ENCODE measurements around the gene MARK2.

Gene MARK2

DNA sequence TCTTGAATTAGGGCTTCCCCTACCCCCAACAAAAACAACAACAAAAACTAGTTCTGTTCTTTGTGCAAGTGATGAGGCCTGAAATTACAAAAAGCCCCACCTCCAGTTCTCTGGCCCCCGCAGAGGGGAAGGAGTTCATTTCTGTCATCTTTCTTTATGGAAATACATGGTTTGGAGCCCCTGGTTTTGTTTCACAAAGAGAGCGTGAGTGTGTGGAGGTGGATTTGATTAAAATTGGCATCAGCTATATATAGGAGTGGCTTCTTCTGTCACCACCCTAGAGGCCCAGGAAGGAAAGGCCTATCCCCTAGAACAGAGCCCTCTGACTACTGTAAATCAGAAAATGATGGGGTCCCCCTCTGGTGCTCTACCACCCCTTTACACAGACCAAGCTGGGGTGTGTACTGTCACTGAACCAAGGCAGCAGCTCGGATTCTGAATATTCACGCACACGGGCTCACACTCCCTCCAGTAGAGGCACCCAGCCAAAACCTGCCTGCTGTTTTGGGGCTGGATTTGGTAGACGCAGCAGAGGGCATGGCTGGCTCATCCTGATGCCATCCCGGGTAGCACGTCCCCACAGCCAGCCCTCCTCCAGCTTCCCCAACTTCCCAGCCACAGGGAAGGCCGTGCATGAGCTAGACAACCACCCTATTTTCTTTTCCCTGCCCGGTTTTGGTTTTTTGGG is 58.7 kb downstream of the MARK2 start:
- TF ChIP-seq, protein P1, sequence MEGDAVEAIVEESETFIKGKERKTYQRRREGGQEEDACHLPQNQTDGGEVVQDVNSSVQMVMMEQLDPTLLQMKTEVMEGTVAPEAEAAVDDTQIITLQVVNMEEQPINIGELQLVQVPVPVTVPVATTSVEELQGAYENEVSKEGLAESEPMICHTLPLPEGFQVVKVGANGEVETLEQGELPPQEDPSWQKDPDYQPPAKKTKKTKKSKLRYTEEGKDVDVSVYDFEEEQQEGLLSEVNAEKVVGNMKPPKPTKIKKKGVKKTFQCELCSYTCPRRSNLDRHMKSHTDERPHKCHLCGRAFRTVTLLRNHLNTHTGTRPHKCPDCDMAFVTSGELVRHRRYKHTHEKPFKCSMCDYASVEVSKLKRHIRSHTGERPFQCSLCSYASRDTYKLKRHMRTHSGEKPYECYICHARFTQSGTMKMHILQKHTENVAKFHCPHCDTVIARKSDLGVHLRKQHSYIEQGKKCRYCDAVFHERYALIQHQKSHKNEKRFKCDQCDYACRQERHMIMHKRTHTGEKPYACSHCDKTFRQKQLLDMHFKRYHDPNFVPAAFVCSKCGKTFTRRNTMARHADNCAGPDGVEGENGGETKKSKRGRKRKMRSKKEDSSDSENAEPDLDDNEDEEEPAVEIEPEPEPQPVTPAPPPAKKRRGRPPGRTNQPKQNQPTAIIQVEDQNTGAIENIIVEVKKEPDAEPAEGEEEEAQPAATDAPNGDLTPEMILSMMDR (conservative IDR thresholded peaks at IDR 0.05; ENCODE audit: low read depth, low read length), result no peak
- no peak for DNase-seq (ENCODE audit: low read depth)
- H3K4me3 ChIP-seq (ENCODE audit: low read length), result no peak overlapping the region

DNA sequence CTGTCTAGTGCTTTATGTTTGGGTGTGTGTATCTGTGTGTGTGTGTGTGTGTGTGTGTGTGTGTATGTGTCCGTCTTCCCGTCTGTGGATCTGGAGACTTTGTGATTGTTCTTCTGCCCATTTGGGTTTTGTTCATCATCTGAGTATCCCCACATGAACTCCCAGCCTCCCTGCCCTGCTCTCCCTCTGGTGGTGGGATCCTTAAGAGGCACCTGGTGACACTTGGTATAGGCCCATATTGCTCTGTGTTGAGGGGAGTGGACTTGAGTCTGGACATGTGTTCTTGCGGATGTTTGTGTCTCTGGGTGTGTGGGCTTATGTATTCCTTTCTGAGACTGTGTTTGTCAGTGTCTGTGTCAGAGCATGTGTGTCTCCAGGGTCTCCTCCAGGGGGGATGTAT is 62.8 kb downstream of the MARK2 start:
- H3K4me3 ChIP-seq (ENCODE audit: low read length), result no peak overlapping the region
- TF ChIP-seq, protein P1 (conservative IDR thresholded peaks at IDR 0.05; ENCODE audit: low read depth, low read length), result peak; percentile 66
- no peak for DNase-seq (ENCODE audit: low read depth)

DNA sequence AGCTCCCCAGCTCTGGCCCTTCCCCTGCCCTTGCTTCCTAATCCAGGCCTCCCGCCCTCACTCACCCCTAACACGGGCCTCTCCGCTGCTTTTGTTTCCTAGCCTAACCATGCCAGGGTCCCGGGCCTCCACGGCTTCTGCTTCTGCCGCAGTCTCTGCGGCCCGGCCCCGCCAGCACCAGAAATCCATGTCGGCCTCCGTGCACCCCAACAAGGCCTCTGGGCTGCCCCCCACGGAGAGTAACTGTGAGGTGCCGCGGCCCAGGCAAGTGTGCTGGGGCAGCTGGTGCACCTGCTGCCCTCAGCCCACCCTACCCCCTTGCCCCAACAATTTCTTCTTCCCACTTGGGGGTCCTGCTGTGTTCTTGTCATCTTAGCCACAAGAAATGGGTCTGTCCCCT is 65.0 kb downstream of the MARK2 start:
- TF ChIP-seq, protein P1 (conservative IDR thresholded peaks at IDR 0.05; ENCODE audit: low read depth, low read length), result no peak
- no peak for DNase-seq (ENCODE audit: low read depth)
- H3K4me3 ChIP-seq (ENCODE audit: low read length), result no peak overlapping the region

DNA sequence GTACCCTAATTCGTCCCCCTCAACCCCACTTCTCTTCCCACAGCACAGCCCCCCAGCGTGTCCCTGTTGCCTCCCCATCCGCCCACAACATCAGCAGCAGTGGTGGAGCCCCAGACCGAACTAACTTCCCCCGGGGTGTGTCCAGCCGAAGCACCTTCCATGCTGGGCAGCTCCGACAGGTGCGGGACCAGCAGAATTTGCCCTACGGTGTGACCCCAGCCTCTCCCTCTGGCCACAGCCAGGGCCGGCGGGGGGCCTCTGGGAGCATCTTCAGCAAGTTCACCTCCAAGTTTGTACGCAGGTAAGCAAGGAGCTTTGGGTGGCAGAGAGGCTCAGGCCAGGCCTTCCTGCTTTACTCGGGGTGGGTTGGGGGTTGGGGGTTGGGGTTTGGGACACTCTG is 65.8 kb downstream of the MARK2 start:
- DNase-seq (ENCODE audit: low read depth), result no peak
- TF ChIP-seq, protein P1 (conservative IDR thresholded peaks at IDR 0.05; ENCODE audit: low read depth, low read length), result no peak
- no peak overlapping the region for H3K4me3 ChIP-seq (ENCODE audit: low read length)

DNA sequence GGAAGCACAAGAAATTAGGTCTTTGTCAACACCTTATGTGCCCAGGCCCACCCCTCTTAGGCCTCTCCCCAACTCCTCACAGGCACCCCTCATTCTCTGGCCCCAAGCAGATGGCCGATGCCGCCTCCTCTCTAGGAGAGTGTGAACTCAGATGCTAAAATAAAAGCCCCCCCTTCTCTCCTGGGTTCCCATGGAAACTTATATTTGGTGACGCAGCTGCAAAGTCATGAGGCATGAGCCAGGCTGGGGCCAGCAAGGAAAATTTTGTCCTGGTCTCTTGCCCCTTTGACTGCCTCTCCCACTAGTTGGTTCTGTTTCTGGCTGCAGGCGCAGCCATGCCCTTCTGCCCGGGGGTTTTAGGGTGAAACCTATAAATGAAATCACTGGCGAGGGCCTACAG is 66.3 kb downstream of the MARK2 start:
- DNase-seq (ENCODE audit: low read depth), result no peak
- TF ChIP-seq, protein P1 (conservative IDR thresholded peaks at IDR 0.05; ENCODE audit: low read depth, low read length), result no peak
- H3K4me3 ChIP-seq (ENCODE audit: low read length), result no peak overlapping the region

DNA sequence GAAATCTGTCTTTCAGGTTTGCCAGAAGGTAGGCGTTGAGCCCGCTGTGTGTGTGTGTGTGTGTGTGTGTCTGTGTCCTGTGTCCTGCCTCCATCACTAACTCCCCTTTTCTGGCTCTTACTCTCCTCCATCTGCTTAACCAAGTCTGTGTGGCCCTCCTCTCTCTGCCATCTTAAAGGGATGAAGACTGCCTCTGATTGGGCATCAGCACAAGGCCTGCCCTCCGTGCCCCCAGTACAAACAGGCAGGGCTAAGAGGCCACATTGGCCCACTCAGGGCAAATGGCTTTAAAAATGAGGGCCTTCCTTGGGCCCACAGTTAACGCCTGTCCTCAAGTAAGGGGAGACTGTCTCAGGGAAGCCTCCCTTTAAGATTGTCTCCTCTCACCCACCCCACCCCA is 67.2 kb downstream of the MARK2 start:
- no peak for DNase-seq (ENCODE audit: low read depth)

DNA sequence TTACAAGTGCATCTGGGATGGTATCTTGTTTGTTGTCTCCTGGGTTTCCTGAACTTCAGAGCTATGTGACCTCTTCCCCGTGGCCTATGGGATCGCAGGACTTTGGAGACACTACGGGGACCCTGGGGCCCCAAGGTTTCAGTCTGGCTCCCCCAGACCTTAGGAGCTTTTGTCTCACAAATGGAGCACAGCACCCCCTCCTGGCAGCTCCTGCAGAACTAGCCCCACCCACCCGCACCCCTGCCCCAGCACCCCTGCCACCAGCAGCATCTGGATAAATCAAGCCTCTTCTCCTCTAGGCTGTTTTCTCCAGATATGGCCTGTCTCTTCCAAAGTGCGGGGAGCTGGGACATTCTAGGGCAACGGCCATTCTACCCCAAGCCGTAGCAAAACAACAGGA is 67.7 kb downstream of the MARK2 start:
- TF ChIP-seq, protein P1 (conservative IDR thresholded peaks at IDR 0.05; ENCODE audit: low read depth, low read length), result peak; percentile 32
- no peak overlapping the region for H3K4me3 ChIP-seq (ENCODE audit: low read length)
- no peak for DNase-seq (ENCODE audit: low read depth)

More for the DNA sequence above, 67.2 kb downstream of the MARK2 start:
- no peak overlapping the region for H3K4me3 ChIP-seq (ENCODE audit: low read length)
- TF ChIP-seq, protein P1 (conservative IDR thresholded peaks at IDR 0.05; ENCODE audit: low read depth, low read length), result no peak

All from retinal pigment epithelial cell (primary cell).